GM12878 (cell line): Measurements from ENCODE around the gene FKBP6. TPM values are rescaled to one million over a fixed set of nuclear protein-coding genes. Genes with fewer than 3 reads are reported as not detected.

ENCODE experiments used
- ATAC-seq: fragments of 200-7000 bp; cut with Tn5 transposase; 3 replicates; pipeline ENCODE4 v1.9.1; 2020; ENCODE audit warnings: mild to moderate bottlenecking, moderate library complexity
- BruUV-seq: library from RNA; stranded (reverse); fragments of 400-500 nt; replicated peaks from 2 replicates; lab custom pipeline; 2021; lab: Mats Ljungman, UMichigan
- CTCF ChIA-PET: fragments of 300-600 bp; sonication (Branson Sonifier 250); formaldehyde crosslinking; extraction: SDS; loops from one replicate; lab custom pipeline; 2021; ENCODE audit warnings: inconsistent platforms; lab: Yijun Ruan, JAX
- POLR2A ChIA-PET: fragments of 350-600 bp; formaldehyde crosslinking; extraction: SDS; loops from one replicate; lab custom pipeline; 2021; ENCODE audit warnings: inconsistent platforms; lab: Charles Lee
- RAD21 ChIA-PET: fragments of 300-600 bp; sonication (Branson Sonifier 250); formaldehyde crosslinking; loops from one replicate; lab custom pipeline; 2023; ENCODE audit warnings: antibody characterized with exemption; ENCODE audit not compliant: unreplicated experiment; lab: Charles Lee
- SMC1A ChIA-PET: fragments of 300-600 bp; sonication (Branson Sonifier 250); formaldehyde crosslinking; loops from one replicate; lab custom pipeline; 2023; ENCODE audit not compliant: unreplicated experiment, uncharacterized antibody; lab: Charles Lee
- DNase-seq: peaks from one replicate; pipeline ENCODE4 v3.0.0-alpha.2; 2011; ENCODE audit warnings: low read depth, low spot score
- FAIRE-seq: peaks from 3 replicates; lab custom pipeline; 2011; peaks lifted over from hg19 to GRCh38; lab: Jason Lieb, UNC
- H2AFZ ChIP-seq: 2 replicates; pipeline ENCODE4 v1.6.0; 2011; ENCODE audit warnings: low read depth, low read length, control low read depth; ENCODE audit not compliant: control insufficient read depth
- H3K27ac ChIP-seq: 2 replicates; pipeline ENCODE4 v1.5.1; 2011; ENCODE audit warnings: control low read depth; ENCODE audit not compliant: control insufficient read depth, insufficient read depth
- H3K27me3 ChIP-seq, 2 experiments: replicated peaks in 1 of 2; 2 replicates each; pipeline versions ENCODE4 v1.6.0 to v1.6.1; 2011; ENCODE audit warnings: low read length in 1 of 2; ENCODE audit not compliant: control insufficient read depth in 2 of 2, insufficient read depth in 2 of 2
- H3K36me3 ChIP-seq, 2 experiments: 2 replicates each; pipeline ENCODE4 v1.5.1; 2011; ENCODE audit warnings: low read length in 1 of 2; ENCODE audit not compliant: control insufficient read depth in 2 of 2, insufficient read depth in 2 of 2
- H3K4me1 ChIP-seq: 2 replicates; pipeline ENCODE4 v1.6.1; 2011; ENCODE audit warnings: mild to moderate bottlenecking, low read length, moderate library complexity, mixed read lengths; ENCODE audit not compliant: control insufficient read depth, insufficient read depth
- H3K4me2 ChIP-seq: 2 replicates; pipeline ENCODE4 v1.6.0; 2011; ENCODE audit warnings: control low read depth; ENCODE audit not compliant: control insufficient read depth, insufficient read depth
- H3K4me3 ChIP-seq: fragments of 200-600 bp; sonication (generic); 2 replicates; pipeline ENCODE4 v1.5.1; 2016
- H3K79me2 ChIP-seq: 2 replicates; pipeline ENCODE4 v1.6.0; 2011; ENCODE audit warnings: low read length; ENCODE audit not compliant: control insufficient read depth, insufficient read depth
- H3K9ac ChIP-seq: 2 replicates; pipeline ENCODE4 v1.8.0; 2011; ENCODE audit warnings: low read length, control low read depth, mixed read lengths; ENCODE audit not compliant: control insufficient read depth, insufficient read depth
- H3K9me3 ChIP-seq: replicated peaks from 3 replicates; pipeline ENCODE4 v1.5.1; 2011; ENCODE audit warnings: mild to moderate bottlenecking, low read length; ENCODE audit not compliant: control insufficient read depth, insufficient read depth
- H4K20me1 ChIP-seq: 2 replicates; pipeline ENCODE4 v1.6.0; 2011; ENCODE audit not compliant: control insufficient read depth, insufficient read depth
- HDGF ChIP-seq: fragments of 450-650 bp; IDR thresholded peaks from 2 replicates; pipeline ENCODE4 v1.6.1; 2016; ENCODE audit warnings: antibody characterized with exemption
- KLF5 ChIP-seq: fragments of 450-650 bp; IDR thresholded peaks from 2 replicates; pipeline ENCODE4 v1.6.1; 2014; ENCODE audit warnings: mild to moderate bottlenecking; ENCODE audit not compliant: partially characterized antibody
- MEF2B ChIP-seq: fragments of 450-650 bp; IDR thresholded peaks from 2 replicates; pipeline ENCODE4 v1.6.1; 2018; ENCODE audit warnings: mild to moderate bottlenecking, moderate library complexity; ENCODE audit not compliant: partially characterized antibody, poor library complexity, severe bottlenecking
- NBN ChIP-seq: fragments of 450-650 bp; IDR thresholded peaks from 2 replicates; pipeline ENCODE4 v1.6.1; 2016
- NR2C1 ChIP-seq: fragments of 450-650 bp; IDR thresholded peaks from 2 replicates; pipeline ENCODE4 v1.6.1; 2017; ENCODE audit warnings: antibody characterized with exemption, mild to moderate bottlenecking, moderate library complexity
- NR2F1 ChIP-seq: fragments of 450-650 bp; conservative IDR thresholded peaks from 2 replicates; pipeline ENCODE4 v1.6.1; 2017; ENCODE audit warnings: mild to moderate bottlenecking
- NRF1 ChIP-seq: conservative IDR thresholded peaks from 2 replicates; pipeline ENCODE4 v1.6.1; 2011; ENCODE audit warnings: mild to moderate bottlenecking, low read depth, low read length, improper control_type of control experiment
- POLR2AphosphoS5 ChIP-seq: IDR thresholded peaks from 2 replicates; pipeline ENCODE4 v1.6.1; 2011; ENCODE audit warnings: mild to moderate bottlenecking, low read length, inconsistent platforms
- RB1 ChIP-seq: fragments of 450-650 bp; formaldehyde crosslinking; IDR thresholded peaks from 2 replicates; pipeline ENCODE4 v1.6.1; 2017; ENCODE audit warnings: mild to moderate bottlenecking, borderline replicate concordance
- SP1 ChIP-seq: IDR thresholded peaks from one replicate; pipeline ENCODE4 v1.6.1; 2011; ENCODE audit warnings: low read depth, low read length
- SREBF2 ChIP-seq: IDR thresholded peaks from 2 replicates; pipeline ENCODE4 v1.6.1; 2012; ENCODE audit warnings: mild to moderate bottlenecking, low read length
- TBL1XR1 ChIP-seq: IDR thresholded peaks from 2 replicates; pipeline ENCODE4 v1.6.1; 2012; ENCODE audit warnings: low read depth, low read length, improper control_type of control experiment
- WRNIP1 ChIP-seq: IDR thresholded peaks from 2 replicates; pipeline ENCODE4 v1.6.1; 2011; ENCODE audit warnings: low read depth, low read length, improper control_type of control experiment, borderline replicate concordance
- ZNF217 ChIP-seq: fragments of 450-650 bp; IDR thresholded peaks from 2 replicates; pipeline ENCODE4 v1.6.1; 2017; ENCODE audit warnings: antibody characterized with exemption, mild to moderate bottlenecking
- WGBS: methylation state at CpG from one replicate; pipeline ENCODE4 v1.1.6; 2016; ENCODE audit warnings: low lambda C conversion rate; ENCODE audit not compliant: insufficient replicate concordance, insufficient coverage; ENCODE audit errors: missing lambda C conversion rate; 5-methylcytosine and 5-hydroxymethylcytosine counted together
- in situ Hi-C: fragments of 300-500 bp; cut with MboI; formaldehyde crosslinking; loops from 9 replicates; pipeline ENCODE4 v1.14.3; 2018; ENCODE audit warnings: mixed read lengths
- intact Hi-C: fragments of 100-400 bp; cut with micrococcal nuclease; formaldehyde crosslinking; loops from one replicate; pipeline ENCODE4 v1.14.2; 2022; ENCODE audit not compliant: unreplicated experiment
- polyA plus RNA-seq, 11 experiments: library from polyadenylated mRNA; depleted of rRNA in 4 of 11; unstranded in 6 of 11; stranded (reverse) in 5 of 11; fragments of >200 nt; fragmentation: Nextera tagmentation in 4 of 11; fragmentation: Illumina TruSeq in 1 of 11; extraction: Ambion mirVana in 4 of 11; extraction: Trizol in 1 of 11; gene quantifications; 1 replicate in 1 of 11; 2 replicates in 10 of 11; pipeline versions ENCODE4 v1.2.1 to v1.2.3, GENCODE V29; 2011 to 2016; ENCODE audit warnings: inconsistent platforms in 2 of 11, missing spikeins in 2 of 11, low read depth in 1 of 11
- total RNA-seq, 4 experiments: library from RNA; depleted of rRNA in 3 of 4; stranded (reverse); fragments of >200 nt in 3 of 4; fragmentation: Illumina TruSeq in 1 of 4; extraction: Trizol in 1 of 4; gene quantifications; 2 replicates each; pipeline versions ENCODE4 v1.2.1 to v1.2.3, GENCODE V29; 2013 to 2021
- TF ChIP-seq, protein P1 (sequence below): fragments of 450-650 bp; IDR thresholded peaks from 2 replicates; pipeline ENCODE4 v1.6.1; 2018; ENCODE audit warnings: mild to moderate bottlenecking, low read depth, moderate library complexity; ENCODE audit not compliant: partially characterized antibody
- TF ChIP-seq, protein P2 (sequence below): IDR thresholded peaks from 2 replicates; pipeline ENCODE4 v1.6.1; 2011; ENCODE audit warnings: borderline replicate concordance, low read depth, mild to moderate bottlenecking, moderate library complexity, low read length; ENCODE audit not compliant: insufficient read depth, poor library complexity, severe bottlenecking

The FKBP6 gene
- total and polyA plus RNA-seq, 10 of the 15 experiments (the other 5 are each of a cell fraction or from before 2014, with no cell fraction given): not detected

DNA sequence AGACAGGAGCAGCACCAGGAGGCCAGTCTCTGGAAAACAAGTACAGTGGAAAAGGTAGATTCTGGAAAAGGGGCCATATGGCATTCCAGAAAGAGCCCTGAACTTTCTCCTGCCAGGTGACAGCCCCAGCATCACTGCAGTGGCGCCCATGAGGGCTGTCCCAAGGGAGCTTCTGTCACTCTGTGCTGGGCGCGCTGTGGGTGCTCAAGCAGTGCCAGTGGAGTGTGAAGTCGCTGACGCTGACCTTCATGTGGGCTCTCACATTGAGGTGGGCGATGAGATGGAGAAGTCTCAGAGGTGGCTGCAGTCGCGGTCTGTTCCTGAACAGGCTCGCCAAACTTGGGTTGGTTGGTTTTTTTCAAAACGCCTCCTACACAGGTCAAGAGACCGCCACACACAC is 38.2 kb downstream of the FKBP6 start:
- Histone ChIP-seq H3K9me3 (no peaks in the 10 kb centered on the region), H3K27ac (no peak overlapping the region), H3K4me2 (no peak overlapping the region), H3K4me1 (no peaks in the 10 kb centered on the region), H3K79me2 (no peaks in the 10 kb centered on the region), H3K4me3 (no peak overlapping the region), H2AFZ (no peak overlapping the region), H3K27me3 (no peaks in the 10 kb centered on the region), H4K20me1 (no peaks in the 10 kb centered on the region), H3K36me3 (no peaks in the 10 kb centered on the region), H3K9ac (no peak overlapping the region)
- no TSS peak for BruUV-seq
- ATAC-seq (peak; percentile 86), DNase-seq (no peak), FAIRE-seq (no peak)
- SMC1A ChIA-PET: no interaction called here
- CTCF ChIA-PET: no interaction called here
- in situ Hi-C loops (no loop called here), intact Hi-C loops (no loop called here)
- TF ChIP-seq SP1 (no peak), NR2F1 (peak; percentile 40; the same call in 1 of the 2 replicates), MEF2B (peak; percentile 40)
- TF ChIP-seq, protein P1, sequence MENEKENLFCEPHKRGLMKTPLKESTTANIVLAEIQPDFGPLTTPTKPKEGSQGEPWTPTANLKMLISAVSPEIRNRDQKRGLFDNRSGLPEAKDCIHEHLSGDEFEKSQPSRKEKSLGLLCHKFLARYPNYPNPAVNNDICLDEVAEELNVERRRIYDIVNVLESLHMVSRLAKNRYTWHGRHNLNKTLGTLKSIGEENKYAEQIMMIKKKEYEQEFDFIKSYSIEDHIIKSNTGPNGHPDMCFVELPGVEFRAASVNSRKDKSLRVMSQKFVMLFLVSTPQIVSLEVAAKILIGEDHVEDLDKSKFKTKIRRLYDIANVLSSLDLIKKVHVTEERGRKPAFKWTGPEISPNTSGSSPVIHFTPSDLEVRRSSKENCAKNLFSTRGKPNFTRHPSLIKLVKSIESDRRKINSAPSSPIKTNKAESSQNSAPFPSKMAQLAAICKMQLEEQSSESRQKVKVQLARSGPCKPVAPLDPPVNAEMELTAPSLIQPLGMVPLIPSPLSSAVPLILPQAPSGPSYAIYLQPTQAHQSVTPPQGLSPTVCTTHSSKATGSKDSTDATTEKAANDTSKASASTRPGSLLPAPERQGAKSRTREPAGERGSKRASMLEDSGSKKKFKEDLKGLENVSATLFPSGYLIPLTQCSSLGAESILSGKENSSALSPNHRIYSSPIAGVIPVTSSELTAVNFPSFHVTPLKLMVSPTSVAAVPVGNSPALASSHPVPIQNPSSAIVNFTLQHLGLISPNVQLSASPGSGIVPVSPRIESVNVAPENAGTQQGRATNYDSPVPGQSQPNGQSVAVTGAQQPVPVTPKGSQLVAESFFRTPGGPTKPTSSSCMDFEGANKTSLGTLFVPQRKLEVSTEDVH: no peak
- WGBS: 2% methylated on average over 11 of the region's 11 CpGs
- RAD21 ChIA-PET: no interaction called here
- POLR2A ChIA-PET: no interaction called here

DNA sequence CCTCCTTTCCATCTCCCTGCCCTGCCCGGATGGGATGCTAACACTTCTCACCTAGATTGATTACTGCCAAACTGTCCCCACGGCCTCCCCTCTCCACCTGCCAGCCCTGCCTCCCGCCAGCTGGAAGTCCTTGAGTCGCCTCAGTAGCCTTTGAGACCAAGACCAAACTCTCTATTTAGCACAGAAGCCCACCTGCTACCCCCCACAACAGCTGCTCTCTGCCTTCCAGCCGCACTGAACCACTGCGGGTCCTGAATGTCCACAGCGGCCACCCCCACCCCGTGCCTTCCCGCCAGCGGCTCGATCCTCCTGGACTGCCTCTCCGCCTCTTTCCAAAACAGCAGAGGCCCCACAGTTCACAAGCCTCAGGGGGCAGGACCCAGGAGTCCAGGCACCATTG is 39.0 kb downstream of the FKBP6 start:
- Histone ChIP-seq H3K36me3 (no peaks in the 10 kb centered on the region), H3K79me2 (no peaks in the 10 kb centered on the region), H2AFZ (no peak overlapping the region), H3K27ac (no peak overlapping the region), H3K9ac (no peak overlapping the region), H3K4me3 (no peak overlapping the region), H4K20me1 (no peaks in the 10 kb centered on the region), H3K4me2 (no peak overlapping the region), H3K27me3 (no peaks in the 10 kb centered on the region), H3K4me1 (no peaks in the 10 kb centered on the region), H3K9me3 (no peaks in the 10 kb centered on the region)
- POLR2A ChIA-PET: no interaction called here
- DNase-seq: no peak
- intact Hi-C loops: no loop called here
- no peak for FAIRE-seq
- SMC1A ChIA-PET: no interaction called here
- no peak for ATAC-seq
- BruUV-seq: no TSS peak
- 76% methylated on average over 12 of the region's 12 CpGs for WGBS
- in situ Hi-C loops: no loop called here
- RAD21 ChIA-PET: no interaction called here
- CTCF ChIA-PET: no interaction called here
- TF ChIP-seq NRF1 (no peak), RB1 (no peak), WRNIP1 (no peak), NR2C1 (no peak), POLR2AphosphoS5 (no peak), HDGF (no peak), SREBF2 (no peak), ZNF217 (no peak), NBN (no peak), TBL1XR1 (no peak), KLF5 (no peak)
- TF ChIP-seq, protein P2, sequence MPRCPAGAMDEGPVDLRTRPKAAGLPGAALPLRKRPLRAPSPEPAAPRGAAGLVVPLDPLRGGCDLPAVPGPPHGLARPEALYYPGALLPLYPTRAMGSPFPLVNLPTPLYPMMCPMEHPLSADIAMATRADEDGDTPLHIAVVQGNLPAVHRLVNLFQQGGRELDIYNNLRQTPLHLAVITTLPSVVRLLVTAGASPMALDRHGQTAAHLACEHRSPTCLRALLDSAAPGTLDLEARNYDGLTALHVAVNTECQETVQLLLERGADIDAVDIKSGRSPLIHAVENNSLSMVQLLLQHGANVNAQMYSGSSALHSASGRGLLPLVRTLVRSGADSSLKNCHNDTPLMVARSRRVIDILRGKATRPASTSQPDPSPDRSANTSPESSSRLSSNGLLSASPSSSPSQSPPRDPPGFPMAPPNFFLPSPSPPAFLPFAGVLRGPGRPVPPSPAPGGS: no peak
